GM12801 (cell line): ENCODE results near the gene DNAH9.

Source experiments
- TF ChIP-seq, protein P1 (sequence below): IDR thresholded peaks from one replicate; pipeline ENCODE4 v1.5.1; 2011; ENCODE audit warnings: control low read depth; ENCODE audit not compliant: insufficient read length; ENCODE audit errors: extremely low read depth

DNAH9 gene

DNA sequence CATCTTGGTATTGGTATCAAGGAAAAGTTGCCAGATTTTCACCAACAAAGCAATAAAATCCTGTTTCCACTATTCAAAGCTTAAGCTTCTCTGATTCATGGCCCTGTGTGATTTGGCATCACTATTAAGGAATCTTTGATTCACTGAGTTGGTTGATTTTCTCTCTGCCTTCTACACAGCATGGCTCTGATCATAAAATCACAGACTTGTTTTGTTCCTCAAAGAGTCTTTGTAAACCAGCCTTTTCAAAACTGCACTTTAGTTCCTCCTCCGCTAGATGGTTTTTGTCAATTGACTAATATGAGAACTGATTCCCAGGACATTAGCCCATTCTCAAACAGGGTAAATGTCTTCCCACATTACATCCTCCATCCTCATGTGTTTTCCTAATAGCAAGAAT is 197.6 kb downstream of the DNAH9 start:
- TF ChIP-seq, protein P1, sequence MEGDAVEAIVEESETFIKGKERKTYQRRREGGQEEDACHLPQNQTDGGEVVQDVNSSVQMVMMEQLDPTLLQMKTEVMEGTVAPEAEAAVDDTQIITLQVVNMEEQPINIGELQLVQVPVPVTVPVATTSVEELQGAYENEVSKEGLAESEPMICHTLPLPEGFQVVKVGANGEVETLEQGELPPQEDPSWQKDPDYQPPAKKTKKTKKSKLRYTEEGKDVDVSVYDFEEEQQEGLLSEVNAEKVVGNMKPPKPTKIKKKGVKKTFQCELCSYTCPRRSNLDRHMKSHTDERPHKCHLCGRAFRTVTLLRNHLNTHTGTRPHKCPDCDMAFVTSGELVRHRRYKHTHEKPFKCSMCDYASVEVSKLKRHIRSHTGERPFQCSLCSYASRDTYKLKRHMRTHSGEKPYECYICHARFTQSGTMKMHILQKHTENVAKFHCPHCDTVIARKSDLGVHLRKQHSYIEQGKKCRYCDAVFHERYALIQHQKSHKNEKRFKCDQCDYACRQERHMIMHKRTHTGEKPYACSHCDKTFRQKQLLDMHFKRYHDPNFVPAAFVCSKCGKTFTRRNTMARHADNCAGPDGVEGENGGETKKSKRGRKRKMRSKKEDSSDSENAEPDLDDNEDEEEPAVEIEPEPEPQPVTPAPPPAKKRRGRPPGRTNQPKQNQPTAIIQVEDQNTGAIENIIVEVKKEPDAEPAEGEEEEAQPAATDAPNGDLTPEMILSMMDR: no peak

DNA sequence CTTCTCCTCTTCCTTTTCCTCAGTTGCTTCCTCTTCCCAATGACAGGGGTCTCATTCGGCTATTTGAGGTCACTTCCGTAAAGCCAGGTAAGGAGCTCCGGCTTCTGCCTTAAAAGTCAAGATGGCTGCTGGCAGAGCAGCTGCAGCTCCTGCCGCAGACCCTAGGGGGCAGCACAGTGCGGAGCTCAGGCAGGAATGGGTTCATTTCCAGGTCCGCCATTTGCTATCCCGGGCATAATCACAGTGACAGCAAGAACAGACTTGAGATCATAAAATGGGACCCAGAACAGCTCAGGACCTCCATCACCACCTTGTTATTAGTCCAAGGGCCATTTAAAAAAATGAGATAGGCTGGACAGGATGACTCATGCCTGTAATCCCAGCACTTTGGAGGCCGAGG is 199.5 kb downstream of the DNAH9 start:
- TF ChIP-seq, protein P1: no peak

DNA sequence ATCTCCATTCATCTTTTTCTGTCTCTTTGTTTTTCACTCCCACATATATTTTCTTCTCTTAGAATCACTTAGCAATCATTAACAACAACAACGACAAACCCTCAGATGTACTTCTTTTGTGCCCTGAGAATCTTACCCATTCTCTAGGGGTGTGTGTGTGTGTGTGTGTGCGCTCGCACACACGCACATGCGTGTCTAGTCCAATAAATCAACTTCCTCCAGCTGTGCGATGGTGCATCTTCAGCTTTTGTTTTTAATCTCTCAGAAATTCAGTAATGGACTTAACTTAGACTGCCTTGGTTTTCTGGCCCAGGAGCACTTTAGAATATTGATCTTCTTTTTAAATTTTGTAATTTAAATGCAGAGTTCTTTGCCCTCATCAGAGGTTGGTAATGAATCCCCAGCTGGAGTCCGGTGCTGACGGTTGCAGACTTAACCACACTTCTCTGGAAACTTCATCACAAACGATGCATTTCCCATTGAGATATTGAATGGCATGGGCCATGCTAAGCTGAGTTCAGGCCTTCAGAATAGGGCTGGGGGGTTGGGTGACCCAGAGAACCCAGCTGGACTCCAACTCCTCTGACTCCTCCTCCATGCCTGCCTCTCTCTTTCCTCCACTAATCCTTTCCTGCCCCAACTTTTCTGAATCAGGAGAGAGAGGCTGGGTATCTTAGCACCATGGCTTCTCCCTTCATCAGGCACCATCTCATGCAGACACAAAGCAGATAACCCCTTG is 205.1 kb downstream of the DNAH9 start:
- TF ChIP-seq, protein P1: no peak

DNA sequence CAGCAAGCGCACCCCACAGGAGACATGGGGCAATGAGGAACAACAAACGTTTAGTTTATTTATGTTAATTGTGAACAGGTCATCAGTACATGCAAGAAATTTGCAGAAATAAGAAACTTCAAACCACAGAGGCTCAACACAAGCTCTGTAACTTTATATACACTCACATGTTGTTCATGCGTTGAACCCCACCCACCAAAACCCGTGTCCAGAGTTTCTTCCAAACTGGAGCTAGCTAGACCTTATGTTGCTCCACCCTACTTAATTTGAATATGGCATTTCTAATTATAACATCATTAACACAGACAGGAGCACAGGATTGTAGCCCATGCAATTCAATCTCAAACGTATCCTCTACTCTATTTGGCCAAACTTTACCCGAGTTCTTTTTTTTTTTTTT is 206.9 kb downstream of the DNAH9 start:
- TF ChIP-seq, protein P1: no peak

DNA sequence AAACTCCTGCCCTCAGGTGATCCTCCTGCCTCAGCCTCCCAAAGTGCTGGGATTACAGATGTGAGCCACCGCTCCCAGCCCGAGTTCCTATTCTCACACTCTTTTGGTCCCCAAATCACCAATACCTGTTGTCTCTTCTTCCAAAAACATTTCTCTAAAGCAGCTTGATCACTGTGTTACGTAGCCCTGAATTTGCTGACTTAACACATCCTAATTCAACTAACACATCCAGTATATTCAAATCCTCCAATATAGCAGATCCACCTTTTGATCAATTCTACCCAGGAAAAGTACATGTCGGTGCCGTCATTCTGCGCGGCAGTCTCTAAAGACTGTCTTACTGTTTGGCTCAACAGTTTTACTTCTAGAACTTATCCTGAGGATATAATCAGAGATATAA is 207.7 kb downstream of the DNAH9 start:
- TF ChIP-seq, protein P1: no peak

DNA sequence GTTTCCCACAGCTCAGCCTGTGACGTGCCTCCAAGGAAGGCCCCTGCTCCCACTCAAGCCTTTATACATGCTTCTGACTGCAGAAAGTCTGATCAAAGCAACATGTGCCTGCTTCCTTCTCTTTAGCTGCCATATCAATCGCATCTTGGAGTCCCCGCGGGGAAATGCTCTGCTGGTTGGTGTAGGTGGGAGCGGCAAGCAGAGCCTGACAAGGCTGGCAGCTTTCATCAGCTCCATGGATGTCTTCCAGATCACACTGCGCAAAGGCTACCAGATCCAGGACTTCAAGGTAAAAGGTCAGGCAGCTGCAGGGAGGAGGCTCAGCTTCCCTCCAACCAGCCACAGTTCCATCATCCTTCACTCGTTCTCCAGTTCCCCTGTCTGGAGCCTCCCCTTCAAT is 209.3 kb downstream of the DNAH9 start:
- TF ChIP-seq, protein P1: no peak

DNA sequence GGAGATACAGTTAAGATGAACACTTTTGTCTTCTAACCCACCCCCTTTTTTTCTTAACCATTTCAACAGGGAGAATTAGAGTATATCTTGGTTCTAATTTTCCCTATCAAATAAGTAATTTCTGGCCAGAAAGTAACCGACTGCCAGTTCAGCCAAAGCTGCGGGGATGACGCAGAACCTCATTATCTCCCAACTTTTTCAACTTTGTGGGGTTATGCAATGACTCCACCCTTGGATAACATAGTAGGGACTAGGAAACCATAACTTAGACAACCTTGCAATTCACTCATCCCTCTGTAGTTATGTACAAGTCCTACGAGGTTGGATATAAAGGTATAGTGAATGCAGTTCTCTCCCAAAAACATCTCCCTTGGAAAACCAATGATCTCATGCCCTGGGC is 215.0 kb downstream of the DNAH9 start:
- TF ChIP-seq, protein P1: no peak
